Stimulated activated CD8-positive, alpha-beta memory T cell treated with anti-CD3 and anti-CD28 coated beads, Interleukin-15, amount 100 ng/mL, for 48 hours (primary cell): ENCODE data around the gene SPATA31D3.
"Not testable (repeated sequence)": the region's sequence is repeated elsewhere in the genome, so short reads cannot be mapped to it uniquely, and the experiment has no call there.

ENCODE experiments used
- DNase-seq, 2 donors: peaks; one replicate each; pipeline ENCODE4 v3.0.0-alpha.2; 2020; ENCODE audit warnings: low read depth in 2 of 2

The SPATA31D3 gene

GRCh38 chr9:81943393-81943792, at the start of gene SPATA31D3:
Gene SPATA31D3, plus strand, starts transcription at chr9:81943500. Its CDS starts 86 bp downstream, at chr9:81943586.
- DNase-seq: not testable (repeated sequence)

- DNase-seq: no peak
These were observed 49.4 kb upstream of the SPATA31D3 start for GRCh38 chr9:81893929-81894328.

DNA sequence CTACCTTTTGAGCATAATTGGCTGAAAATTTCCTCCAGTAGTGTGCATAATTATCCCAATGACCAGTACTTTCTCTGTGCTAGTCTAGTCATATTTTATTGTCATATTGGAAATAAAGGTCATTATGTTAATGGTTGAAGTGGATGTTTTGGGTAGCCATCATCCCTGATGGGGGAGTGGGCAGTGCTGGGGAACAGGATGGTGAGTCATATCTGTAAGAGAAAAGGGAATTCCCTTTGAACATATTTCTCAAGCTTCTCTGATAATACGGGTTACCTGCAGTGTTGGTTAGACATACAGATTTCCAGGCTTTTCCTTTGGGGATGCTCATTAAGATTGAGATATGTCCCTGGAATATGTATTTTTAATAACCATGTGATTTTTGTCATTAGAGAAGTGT, 48.4 kb upstream of the SPATA31D3 start:
- no peak for DNase-seq

GRCh38 chr9:81896070-81896469, 47.2 kb upstream of the SPATA31D3 start:
- no peak for DNase-seq

- DNase-seq: no peak
These were observed 44.4 kb upstream of the SPATA31D3 start for GRCh38 chr9:81898851-81899250.

DNA sequence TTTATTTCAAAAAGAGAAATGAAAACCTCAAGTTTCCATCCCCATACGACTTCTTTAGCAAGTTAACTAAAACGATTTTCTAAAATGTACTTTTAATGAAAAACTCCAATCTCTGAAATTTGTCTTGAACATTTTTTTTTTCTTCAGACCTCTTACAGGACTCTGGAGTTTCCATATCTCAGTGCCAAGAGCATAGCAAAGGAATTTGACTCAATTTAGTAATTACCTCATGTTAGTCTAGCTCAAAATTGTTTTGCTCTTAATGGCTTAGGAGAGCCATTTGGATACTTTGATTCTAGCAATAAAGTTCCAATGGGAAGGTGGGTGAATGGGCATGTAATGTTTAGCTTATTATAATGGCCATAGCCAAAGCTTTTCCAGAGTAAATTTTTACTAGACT, 41.1 kb upstream of the SPATA31D3 start:
- no peak for DNase-seq

- no peak for DNase-seq
These were observed 40.7 kb upstream of the SPATA31D3 start for GRCh38 chr9:81902626-81903025.

GRCh38 chr9:81906671-81907070, 36.6 kb upstream of the SPATA31D3 start:
- no peak for DNase-seq

DNA sequence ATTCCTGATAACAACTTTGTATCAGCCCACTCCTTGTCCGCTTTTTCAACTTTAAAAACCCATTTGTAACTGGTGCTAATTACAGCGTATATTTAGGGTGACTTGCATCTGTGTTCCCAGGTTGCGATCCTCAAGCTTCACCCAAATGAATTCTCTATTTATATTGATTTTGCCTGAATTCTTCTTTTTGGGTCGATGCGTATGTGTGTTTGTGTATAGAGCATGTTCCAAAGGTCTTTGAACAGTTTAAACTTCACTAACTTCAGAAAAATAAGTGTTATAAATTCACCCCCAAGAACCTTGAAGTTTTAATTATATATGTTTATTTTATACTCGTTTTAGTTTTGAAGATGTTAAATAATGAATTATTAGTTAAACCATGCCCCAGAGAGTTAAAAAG, 31.2 kb upstream of the SPATA31D3 start:
- no peak for DNase-seq

GRCh38 chr9:81915801-81916505, 27.3 kb upstream of the SPATA31D3 start:
- no peak for DNase-seq

GRCh38 chr9:81918507-81918906, 24.8 kb upstream of the SPATA31D3 start:
- DNase-seq: not testable (repeated sequence)

GRCh38 chr9:81928305-81928704, 15.0 kb upstream of the SPATA31D3 start, which contains the start of gene SPATA31D4:
Gene SPATA31D4, plus strand, starts transcription at chr9:81928428. Its CDS starts 86 bp downstream, at chr9:81928514.
- not testable (repeated sequence) for DNase-seq

GRCh38 chr9:81930147-81930546, 13.2 kb upstream of the SPATA31D3 start:
- DNase-seq: not testable (repeated sequence)

GRCh38 chr9:81933547-81933946, 9.8 kb upstream of the SPATA31D3 start:
- DNase-seq: not testable (repeated sequence)

DNA sequence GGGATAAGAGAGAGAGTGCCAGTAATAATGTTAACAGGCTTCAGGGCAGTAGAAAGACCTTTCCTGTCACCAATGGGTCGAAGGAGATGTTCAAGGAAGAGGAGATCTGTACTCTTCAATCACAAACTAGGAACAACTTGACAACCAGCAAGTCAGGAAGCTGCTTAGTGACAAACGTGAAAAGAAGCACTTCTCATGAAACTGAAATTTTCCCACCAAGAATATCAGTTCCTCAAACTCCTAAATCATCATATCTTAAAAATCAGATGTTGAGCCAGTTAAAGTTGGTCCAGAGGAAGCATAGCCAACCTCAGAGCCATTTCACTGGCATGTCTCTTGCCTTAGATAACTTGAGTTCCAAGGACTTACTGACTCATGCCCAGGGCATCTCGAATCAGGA, 5.3 kb downstream of the SPATA31D3 start:
- not testable (repeated sequence) for DNase-seq

DNA sequence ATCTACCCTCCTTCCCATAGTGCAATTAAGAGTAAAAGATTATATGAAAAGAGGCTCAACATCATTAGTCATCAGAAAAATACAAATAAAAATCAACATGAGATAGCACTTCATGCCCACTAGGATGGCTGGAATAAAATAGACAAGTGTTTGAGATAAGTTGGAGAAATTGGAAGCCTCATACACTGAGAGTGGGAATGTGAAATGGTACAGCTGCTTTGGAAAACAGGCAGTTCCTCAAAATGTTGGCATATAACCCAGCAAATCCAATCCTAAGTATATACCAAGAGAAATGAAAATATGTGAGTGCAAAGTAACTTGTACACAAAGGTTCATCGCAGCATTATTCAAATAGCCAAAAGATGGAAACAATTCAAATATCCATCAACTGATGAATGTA, 9.8 kb downstream of the SPATA31D3 start:
- no peak for DNase-seq

DNA sequence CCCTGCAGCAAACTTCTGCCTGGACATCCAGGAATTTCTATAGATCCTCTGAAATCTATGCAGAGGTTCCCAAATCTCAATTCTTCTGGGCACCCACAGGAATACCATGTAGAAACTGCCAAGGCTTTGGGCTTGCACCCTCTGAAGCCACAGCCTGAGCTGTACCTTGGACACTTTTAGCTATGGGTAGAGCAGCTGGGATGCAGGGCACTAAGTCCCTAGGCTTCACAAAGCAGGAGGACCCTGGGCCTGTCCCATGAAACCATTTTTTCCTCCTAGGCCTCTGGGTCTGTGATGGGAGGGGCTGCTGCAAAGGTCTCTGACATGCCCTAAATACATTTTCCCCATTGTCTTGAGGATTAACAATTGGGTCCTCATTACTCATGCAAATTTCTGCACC, 12.3 kb downstream of the SPATA31D3 start:
- DNase-seq: no peak

DNA sequence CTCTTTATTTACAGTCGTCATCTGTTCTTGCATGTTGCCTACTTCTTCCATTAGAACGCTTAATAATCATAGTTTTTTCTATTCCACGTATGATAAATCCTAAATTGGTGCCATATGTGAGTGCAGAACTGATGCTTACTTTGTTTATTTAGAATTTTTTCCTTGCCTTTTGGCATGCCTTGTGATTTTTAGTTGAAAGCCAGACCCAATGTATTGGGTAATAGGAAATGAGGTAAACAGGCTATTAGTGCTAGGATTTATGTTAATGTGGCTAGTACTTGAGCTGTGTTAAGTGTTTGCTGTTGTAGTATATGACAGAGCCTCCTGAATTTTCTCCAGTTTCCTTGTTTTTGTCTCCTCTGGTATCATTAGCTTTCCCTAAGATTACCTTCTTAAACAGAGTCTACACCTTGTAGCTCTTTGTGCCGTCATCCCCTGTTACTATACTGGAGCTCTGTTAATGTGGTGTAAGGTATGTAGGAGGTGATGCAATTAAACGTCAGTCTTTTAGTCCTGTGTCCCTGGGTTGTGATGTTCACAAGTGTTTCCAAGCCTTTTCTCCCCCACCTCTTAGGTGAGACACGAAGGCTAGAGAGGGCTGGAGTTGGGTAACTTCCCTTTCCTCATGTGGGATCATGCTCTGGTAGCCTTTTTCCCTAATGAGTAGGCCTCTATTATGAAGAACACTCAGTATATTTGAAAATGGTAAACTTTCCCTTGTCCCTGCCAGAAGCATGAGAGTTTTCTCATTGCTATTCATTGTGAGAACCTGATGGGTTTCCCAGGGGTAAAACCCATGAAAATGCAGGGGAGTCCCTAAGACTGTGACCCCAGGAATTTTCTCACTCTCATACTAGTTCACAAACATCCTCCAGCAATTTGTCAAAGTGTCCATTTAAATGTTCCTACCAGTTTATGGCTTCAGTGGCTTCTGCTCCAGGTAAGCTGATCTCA, 21.2 kb downstream of the SPATA31D3 start:
- DNase-seq: no peak

- no peak for DNase-seq
These were observed 24.7 kb downstream of the SPATA31D3 start for GRCh38 chr9:81968026-81968425.

GRCh38 chr9:81969971-81970370, 26.7 kb downstream of the SPATA31D3 start:
- no peak for DNase-seq

- DNase-seq: no peak
These were observed 28.4 kb downstream of the SPATA31D3 start for GRCh38 chr9:81971727-81972126.

- no peak for DNase-seq
These were observed 31.5 kb downstream of the SPATA31D3 start for GRCh38 chr9:81974764-81975163.

DNA sequence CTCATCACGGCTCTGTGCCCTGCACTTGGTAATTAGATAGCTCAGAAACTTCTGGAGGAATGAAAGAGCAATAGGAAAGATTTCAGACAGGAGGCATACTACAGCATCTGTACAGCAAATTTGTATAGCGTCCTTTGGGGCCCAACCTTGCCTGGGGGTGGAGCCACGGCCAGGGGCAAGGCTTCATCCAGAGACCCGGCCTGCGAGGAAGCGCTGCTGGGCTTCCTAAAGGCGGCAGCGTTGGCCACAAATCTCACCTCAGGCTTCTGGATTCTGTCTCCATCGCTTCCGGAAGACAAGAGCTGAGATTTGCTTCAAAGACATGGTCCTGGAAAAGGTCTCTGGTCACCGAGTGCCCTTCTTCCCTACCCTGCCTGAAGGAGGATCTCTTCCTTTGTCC, 33.1 kb downstream of the SPATA31D3 start:
- DNase-seq: no peak
